GM23338 (cell line): Measurements from ENCODE around the gene CMBL. TPM values are rescaled to one million over a fixed set of nuclear protein-coding genes. Genes with fewer than 3 reads are reported as not detected.

Experiments
- ATAC-seq: fragments of 200-7000 bp; cut with Tn5 transposase; 3 replicates; pipeline ENCODE4 v1.9.1; 2020
- DNase-seq: peaks from one replicate; pipeline ENCODE4 v3.0.0-alpha.2; 2015; ENCODE audit warnings: low spot score
- H2AFZ ChIP-seq: fragments of 200-600 bp; sonication (generic); 2 replicates; pipeline ENCODE4 v1.8.0; 2016; ENCODE audit warnings: antibody characterized with exemption, mild to moderate bottlenecking, moderate library complexity
- H3F3A ChIP-seq: fragments of 200-600 bp; sonication (generic); replicated peaks from 2 replicates; pipeline ENCODE4 v1.8.0; 2017; ENCODE audit warnings: antibody characterized with exemption, mixed run types, low read depth
- H3K27ac ChIP-seq: fragments of 200-600 bp; sonication (generic); 2 replicates; pipeline ENCODE4 v1.6.1; 2016; ENCODE audit warnings: low read depth
- H3K27me3 ChIP-seq: fragments of 200-600 bp; sonication (generic); 2 replicates; pipeline ENCODE4 v1.8.0; 2016; ENCODE audit warnings: mild to moderate bottlenecking, mixed run types, moderate library complexity; ENCODE audit not compliant: insufficient read depth
- H3K36me3 ChIP-seq: fragments of 200-600 bp; sonication (generic); 2 replicates; pipeline ENCODE4 v1.8.0; 2016; ENCODE audit warnings: mild to moderate bottlenecking; ENCODE audit not compliant: insufficient read depth
- H3K4me1 ChIP-seq: fragments of 200-600 bp; sonication (generic); 2 replicates; pipeline ENCODE4 v1.8.0; 2016; ENCODE audit warnings: mild to moderate bottlenecking, moderate library complexity; ENCODE audit not compliant: insufficient read depth
- H3K4me2 ChIP-seq: fragments of 200-600 bp; sonication (generic); 2 replicates; pipeline ENCODE4 v1.7.1; 2017; ENCODE audit warnings: mixed run types
- H3K4me3 ChIP-seq: fragments of 200-600 bp; sonication (generic); 2 replicates; pipeline ENCODE4 v1.6.1; 2016; ENCODE audit warnings: mixed run types
- H3K79me2 ChIP-seq: fragments of 200-600 bp; sonication (generic); replicated peaks from 2 replicates; pipeline ENCODE4 v1.8.0; 2017; ENCODE audit warnings: mild to moderate bottlenecking; ENCODE audit not compliant: insufficient read depth
- H3K9me2 ChIP-seq: fragments of 200-600 bp; sonication (generic); 2 replicates; pipeline ENCODE4 v1.8.0; 2017; ENCODE audit not compliant: insufficient read depth
- H4K20me1 ChIP-seq: fragments of 200-600 bp; sonication (generic); replicated peaks from 2 replicates; pipeline ENCODE4 v1.8.0; 2017; ENCODE audit warnings: mild to moderate bottlenecking; ENCODE audit not compliant: insufficient read depth
- H3K27ac Mint-ChIP-seq: 2 replicates; pipeline ENCODE4 v1.8.0; 2020; ENCODE audit warnings: inconsistent platforms, mild to moderate bottlenecking, moderate library complexity, mixed read lengths
- H3K27me3 Mint-ChIP-seq: 3 replicates; pipeline ENCODE4 v1.8.0; 2022; ENCODE audit warnings: low read depth, mild to moderate bottlenecking, moderate library complexity, mixed read lengths, inconsistent platforms; ENCODE audit not compliant: insufficient read depth, poor library complexity
- H3K36me3 Mint-ChIP-seq: 3 replicates; pipeline ENCODE4 v1.8.0; 2021; ENCODE audit warnings: low read depth, mild to moderate bottlenecking, inconsistent platforms, moderate library complexity, mixed read lengths
- H3K4me1 Mint-ChIP-seq: 3 replicates; pipeline ENCODE4 v1.8.0; 2020; ENCODE audit warnings: mild to moderate bottlenecking, inconsistent platforms, mixed read lengths
- H3K4me3 Mint-ChIP-seq: 3 replicates; pipeline ENCODE4 v1.8.0; 2021; ENCODE audit warnings: moderate library complexity, mild to moderate bottlenecking, inconsistent platforms, mixed read lengths
- H3K9me3 Mint-ChIP-seq: 3 replicates; pipeline ENCODE4 v1.8.0; 2020; ENCODE audit warnings: moderate library complexity, mild to moderate bottlenecking, inconsistent platforms, mixed read lengths
- CREB1 ChIP-seq: fragments of 250-450 bp; sonication (Bioruptor Pico); IDR thresholded peaks from 2 replicates; pipeline ENCODE4 v1.5.0; 2020; ENCODE audit warnings: low read depth, mild to moderate bottlenecking, moderate library complexity
- EZH2phosphoT487 ChIP-seq: fragments of 200-600 bp; sonication (generic); IDR thresholded peaks from one replicate; pipeline ENCODE4 v1.8.1; 2018; ENCODE audit warnings: antibody characterized with exemption; ENCODE audit not compliant: unreplicated experiment
- JUNB ChIP-seq: IDR thresholded peaks from one replicate; pipeline ENCODE4 v1.6.1; 2016; ENCODE audit warnings: antibody characterized with exemption; ENCODE audit not compliant: unreplicated experiment
- NANOG ChIP-seq: IDR thresholded peaks from 2 replicates; pipeline ENCODE4 v1.6.1; 2016; ENCODE audit warnings: antibody characterized with exemption, borderline replicate concordance
- REST ChIP-seq: IDR thresholded peaks from one replicate; pipeline ENCODE4 v1.6.1; 2018; ENCODE audit warnings: antibody characterized with exemption; ENCODE audit not compliant: unreplicated experiment
- ZNF331 ChIP-seq: fragments of 250-450 bp; sonication (Bioruptor Pico); IDR thresholded peaks from 2 replicates; pipeline ENCODE4 v1.5.0; 2020; ENCODE audit warnings: low read depth, mild to moderate bottlenecking, moderate library complexity
- polyA plus RNA-seq: library from polyadenylated mRNA; unstranded; fragments of >200 nt; fragmentation: Nextera tagmentation; extraction: Ambion mirVana; gene quantifications from 2 replicates; pipeline ENCODE4 v1.2.1, GENCODE V29; 2016
- total RNA-seq: library from RNA; depleted of rRNA; stranded (reverse); fragments of >200 nt; shearing (Covaris generic); gene quantifications from 2 replicates; pipeline ENCODE4 v1.2.3, GENCODE V29; 2014
- TF ChIP-seq, protein P1 (sequence below): fragments of 250-450 bp; sonication (Bioruptor Pico); IDR thresholded peaks from 2 replicates; pipeline ENCODE4 v1.5.0; 2020; ENCODE audit warnings: mild to moderate bottlenecking, moderate library complexity
- TF ChIP-seq, protein P2 (sequence below), 2 experiments: fragments of 200-600 bp in 1 of 2; sonication (generic) in 1 of 2; conservative IDR thresholded peaks; 2 replicates each; pipeline versions ENCODE4 v1.5.1 to v1.6.1; 2016 to 2017; ENCODE audit warnings: antibody characterized with exemption in 2 of 2, low read depth in 2 of 2, mild to moderate bottlenecking in 2 of 2, moderate library complexity in 1 of 2
- TF ChIP-seq, protein P3 (sequence below): IDR thresholded peaks from 2 replicates; pipeline ENCODE4 v1.6.1; 2016; ENCODE audit warnings: antibody characterized with exemption

The CMBL gene
- total and polyA plus RNA-seq, 2 experiments from 2014 or later = 13.2 to 24.1 TPM

DNA sequence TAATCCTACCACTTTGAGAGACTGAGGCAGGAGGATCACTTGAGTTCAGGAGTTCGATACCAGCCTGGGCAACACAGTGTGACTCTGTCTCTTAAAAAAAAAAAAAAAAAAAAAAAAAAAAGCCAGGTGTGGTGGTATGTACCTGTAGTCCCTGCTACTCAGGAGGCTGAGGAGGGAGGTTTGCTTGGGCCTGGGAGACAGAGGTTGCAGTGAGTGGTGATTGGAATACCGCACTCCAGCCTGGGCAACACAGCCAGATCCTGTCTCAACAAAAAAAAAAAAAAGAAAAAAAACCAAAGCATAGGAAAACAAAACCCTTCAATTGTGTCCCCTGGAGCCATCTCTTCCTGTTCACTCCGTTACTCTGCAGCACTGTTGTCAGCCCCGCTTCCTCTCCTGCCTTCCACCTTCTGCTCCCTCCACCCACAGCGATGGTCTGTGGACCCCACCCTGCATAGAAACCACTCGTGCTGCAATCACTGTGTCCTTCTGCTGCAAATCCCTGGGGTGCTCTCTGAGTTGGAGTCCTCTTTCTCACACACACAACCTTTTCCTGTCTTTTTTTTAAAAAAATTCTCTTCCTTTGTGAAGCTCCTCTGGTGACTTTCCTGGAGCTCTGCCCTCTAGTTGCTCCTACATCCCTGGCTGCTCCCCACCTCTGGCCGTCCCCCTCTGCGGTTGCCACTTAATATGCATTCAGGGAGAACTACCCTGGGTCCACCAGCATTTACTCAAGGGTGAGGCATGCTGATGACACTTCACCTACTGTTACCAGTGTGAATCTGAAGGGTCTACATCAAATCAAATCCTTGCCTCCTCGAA is 35.4 kb downstream of the CMBL start (continued):
- TF ChIP-seq, protein P1, sequence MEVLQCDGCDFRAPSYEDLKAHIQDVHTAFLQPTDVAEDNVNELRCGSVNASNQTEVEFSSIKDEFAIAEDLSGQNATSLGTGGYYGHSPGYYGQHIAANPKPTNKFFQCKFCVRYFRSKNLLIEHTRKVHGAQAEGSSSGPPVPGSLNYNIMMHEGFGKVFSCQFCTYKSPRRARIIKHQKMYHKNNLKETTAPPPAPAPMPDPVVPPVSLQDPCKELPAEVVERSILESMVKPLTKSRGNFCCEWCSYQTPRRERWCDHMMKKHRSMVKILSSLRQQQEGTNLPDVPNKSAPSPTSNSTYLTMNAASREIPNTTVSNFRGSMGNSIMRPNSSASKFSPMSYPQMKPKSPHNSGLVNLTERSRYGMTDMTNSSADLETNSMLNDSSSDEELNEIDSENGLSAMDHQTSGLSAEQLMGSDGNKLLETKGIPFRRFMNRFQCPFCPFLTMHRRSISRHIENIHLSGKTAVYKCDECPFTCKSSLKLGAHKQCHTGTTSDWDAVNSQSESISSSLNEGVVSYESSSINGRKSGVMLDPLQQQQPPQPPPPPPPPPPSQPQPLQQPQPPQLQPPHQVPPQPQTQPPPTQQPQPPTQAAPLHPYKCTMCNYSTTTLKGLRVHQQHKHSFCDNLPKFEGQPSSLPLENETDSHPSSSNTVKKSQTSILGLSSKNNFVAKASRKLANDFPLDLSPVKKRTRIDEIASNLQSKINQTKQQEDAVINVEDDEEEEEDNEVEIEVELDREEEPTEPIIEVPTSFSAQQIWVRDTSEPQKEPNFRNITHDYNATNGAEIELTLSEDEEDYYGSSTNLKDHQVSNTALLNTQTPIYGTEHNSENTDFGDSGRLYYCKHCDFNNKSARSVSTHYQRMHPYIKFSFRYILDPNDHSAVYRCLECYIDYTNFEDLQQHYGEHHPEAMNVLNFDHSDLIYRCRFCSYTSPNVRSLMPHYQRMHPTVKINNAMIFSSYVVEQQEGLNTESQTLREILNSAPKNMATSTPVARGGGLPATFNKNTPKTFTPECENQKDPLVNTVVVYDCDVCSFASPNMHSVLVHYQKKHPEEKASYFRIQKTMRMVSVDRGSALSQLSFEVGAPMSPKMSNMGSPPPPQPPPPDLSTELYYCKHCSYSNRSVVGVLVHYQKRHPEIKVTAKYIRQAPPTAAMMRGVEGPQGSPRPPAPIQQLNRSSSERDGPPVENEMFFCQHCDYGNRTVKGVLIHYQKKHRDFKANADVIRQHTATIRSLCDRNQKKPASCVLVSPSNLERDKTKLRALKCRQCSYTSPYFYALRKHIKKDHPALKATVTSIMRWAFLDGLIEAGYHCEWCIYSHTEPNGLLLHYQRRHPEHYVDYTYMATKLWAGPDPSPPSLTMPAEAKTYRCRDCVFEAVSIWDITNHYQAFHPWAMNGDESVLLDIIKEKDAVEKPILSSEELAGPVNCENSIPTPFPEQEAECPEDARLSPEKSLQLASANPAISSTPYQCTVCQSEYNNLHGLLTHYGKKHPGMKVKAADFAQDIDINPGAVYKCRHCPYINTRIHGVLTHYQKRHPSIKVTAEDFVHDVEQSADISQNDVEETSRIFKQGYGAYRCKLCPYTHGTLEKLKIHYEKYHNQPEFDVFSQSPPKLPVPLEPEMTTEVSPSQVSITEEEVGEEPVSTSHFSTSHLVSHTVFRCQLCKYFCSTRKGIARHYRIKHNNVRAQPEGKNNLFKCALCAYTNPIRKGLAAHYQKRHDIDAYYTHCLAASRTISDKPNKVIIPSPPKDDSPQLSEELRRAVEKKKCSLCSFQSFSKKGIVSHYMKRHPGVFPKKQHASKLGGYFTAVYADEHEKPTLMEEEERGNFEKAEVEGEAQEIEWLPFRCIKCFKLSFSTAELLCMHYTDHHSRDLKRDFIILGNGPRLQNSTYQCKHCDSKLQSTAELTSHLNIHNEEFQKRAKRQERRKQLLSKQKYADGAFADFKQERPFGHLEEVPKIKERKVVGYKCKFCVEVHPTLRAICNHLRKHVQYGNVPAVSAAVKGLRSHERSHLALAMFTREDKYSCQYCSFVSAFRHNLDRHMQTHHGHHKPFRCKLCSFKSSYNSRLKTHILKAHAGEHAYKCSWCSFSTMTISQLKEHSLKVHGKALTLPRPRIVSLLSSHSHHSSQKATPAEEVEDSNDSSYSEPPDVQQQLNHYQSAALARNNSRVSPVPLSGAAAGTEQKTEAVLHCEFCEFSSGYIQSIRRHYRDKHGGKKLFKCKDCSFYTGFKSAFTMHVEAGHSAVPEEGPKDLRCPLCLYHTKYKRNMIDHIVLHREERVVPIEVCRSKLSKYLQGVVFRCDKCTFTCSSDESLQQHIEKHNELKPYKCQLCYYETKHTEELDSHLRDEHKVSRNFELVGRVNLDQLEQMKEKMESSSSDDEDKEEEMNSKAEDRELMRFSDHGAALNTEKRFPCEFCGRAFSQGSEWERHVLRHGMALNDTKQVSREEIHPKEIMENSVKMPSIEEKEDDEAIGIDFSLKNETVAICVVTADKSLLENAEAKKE = no peak
- no peak for TF ChIP-seq CREB1 (CRISPR knock-in tag)

DNA sequence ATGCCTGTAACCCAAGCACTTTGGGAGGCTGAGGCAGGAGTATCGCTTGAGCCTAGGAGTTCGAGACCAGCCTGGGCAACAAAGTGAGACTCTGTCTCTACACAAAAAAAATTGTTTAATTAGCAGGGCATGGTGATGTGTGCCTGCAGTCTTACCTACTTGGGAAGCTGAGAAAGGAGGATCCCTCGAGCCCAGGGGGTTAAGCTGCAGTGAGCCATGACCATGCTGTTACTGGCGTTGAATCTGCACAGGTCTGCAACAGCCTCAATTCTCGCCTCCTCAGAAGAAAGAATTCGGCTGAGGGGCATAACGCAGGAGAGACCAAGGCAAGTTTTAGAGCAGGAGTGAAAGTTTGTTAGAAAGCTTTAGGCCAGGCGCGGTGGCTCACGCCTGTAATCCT is 39.6 kb downstream of the CMBL start:
- Mint-ChIP-seq H3K27me3 (peaks cover 7% of the 10 kb centered on the region), H3K4me3 (no peak overlapping the region), H3K4me1 (peaks cover 22% of the 10 kb centered on the region), H3K36me3 (peaks cover 37% of the 10 kb centered on the region), H3K9me3 (no peaks in the 10 kb centered on the region; the same call in 2 of the 3 replicates), H3K27ac (no peak overlapping the region)
- Histone ChIP-seq H2AFZ (no peak overlapping the region), H4K20me1 (peaks cover 14% of the 10 kb centered on the region; the same call in 1 of the 2 replicates), H3K36me3 (peaks cover 25% of the 10 kb centered on the region), H3K9me2 (no peaks in the 10 kb centered on the region), H3K4me3 (no peak overlapping the region), H3F3A (peaks cover 36% of the 10 kb centered on the region), H3K4me2 (no peak overlapping the region), H3K4me1 (peaks cover 6% of the 10 kb centered on the region; the same call in 1 of the 2 replicates), H3K27ac (no peak overlapping the region), H3K27me3 (no peaks in the 10 kb centered on the region), H3K79me2 (no peaks in the 10 kb centered on the region)
- TF ChIP-seq, protein P2, sequence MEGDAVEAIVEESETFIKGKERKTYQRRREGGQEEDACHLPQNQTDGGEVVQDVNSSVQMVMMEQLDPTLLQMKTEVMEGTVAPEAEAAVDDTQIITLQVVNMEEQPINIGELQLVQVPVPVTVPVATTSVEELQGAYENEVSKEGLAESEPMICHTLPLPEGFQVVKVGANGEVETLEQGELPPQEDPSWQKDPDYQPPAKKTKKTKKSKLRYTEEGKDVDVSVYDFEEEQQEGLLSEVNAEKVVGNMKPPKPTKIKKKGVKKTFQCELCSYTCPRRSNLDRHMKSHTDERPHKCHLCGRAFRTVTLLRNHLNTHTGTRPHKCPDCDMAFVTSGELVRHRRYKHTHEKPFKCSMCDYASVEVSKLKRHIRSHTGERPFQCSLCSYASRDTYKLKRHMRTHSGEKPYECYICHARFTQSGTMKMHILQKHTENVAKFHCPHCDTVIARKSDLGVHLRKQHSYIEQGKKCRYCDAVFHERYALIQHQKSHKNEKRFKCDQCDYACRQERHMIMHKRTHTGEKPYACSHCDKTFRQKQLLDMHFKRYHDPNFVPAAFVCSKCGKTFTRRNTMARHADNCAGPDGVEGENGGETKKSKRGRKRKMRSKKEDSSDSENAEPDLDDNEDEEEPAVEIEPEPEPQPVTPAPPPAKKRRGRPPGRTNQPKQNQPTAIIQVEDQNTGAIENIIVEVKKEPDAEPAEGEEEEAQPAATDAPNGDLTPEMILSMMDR (conservative IDR thresholded peaks at IDR 0.05; ENCODE audit: low read depth in 2 of 2) = no peak
- TF ChIP-seq EZH2phosphoT487 = no peak
- no peak for TF ChIP-seq JUNB
- TF ChIP-seq, protein P3, sequence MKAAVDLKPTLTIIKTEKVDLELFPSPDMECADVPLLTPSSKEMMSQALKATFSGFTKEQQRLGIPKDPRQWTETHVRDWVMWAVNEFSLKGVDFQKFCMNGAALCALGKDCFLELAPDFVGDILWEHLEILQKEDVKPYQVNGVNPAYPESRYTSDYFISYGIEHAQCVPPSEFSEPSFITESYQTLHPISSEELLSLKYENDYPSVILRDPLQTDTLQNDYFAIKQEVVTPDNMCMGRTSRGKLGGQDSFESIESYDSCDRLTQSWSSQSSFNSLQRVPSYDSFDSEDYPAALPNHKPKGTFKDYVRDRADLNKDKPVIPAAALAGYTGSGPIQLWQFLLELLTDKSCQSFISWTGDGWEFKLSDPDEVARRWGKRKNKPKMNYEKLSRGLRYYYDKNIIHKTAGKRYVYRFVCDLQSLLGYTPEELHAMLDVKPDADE = no peak
- TF ChIP-seq ZNF331 = no peak
- no peak for TF ChIP-seq NANOG
- no peak for TF ChIP-seq CREB1 (CRISPR knock-in tag)
- no peak for TF ChIP-seq REST
- DNase-seq (no peak), ATAC-seq (no peak)
